HEK293T (cell line): ENCODE data around the gene CCDC136.

ENCODE experiments used
- CTCF ChIA-PET: fragments of 350-600 bp; formaldehyde crosslinking; extraction: SDS; loops from one replicate; lab custom pipeline; 2021; ENCODE audit warnings: antibody characterized with exemption, inconsistent platforms; lab: Yijun Ruan, JAX
- POLR2A ChIA-PET: fragments of 350-600 bp; formaldehyde crosslinking; extraction: SDS; loops from one replicate; lab custom pipeline; 2020; ENCODE audit warnings: antibody characterized with exemption, inconsistent platforms; lab: Yijun Ruan, JAX
- DNase-seq: peaks from one replicate; pipeline ENCODE4 v3.0.0; 2012; ENCODE audit warnings: mixed read lengths; ENCODE audit errors: extremely low spot score
- ARNT ChIP-seq: fragments of 450-650 bp; IDR thresholded peaks from 2 replicates; pipeline ENCODE4 v1.6.1; 2017; ENCODE audit warnings: mild to moderate bottlenecking
- BHLHE40 ChIP-seq: fragments of 450-650 bp; IDR thresholded peaks from 2 replicates; pipeline ENCODE4 v1.6.1; 2016; ENCODE audit warnings: mild to moderate bottlenecking, moderate library complexity, borderline replicate concordance
- CTBP1 ChIP-seq: fragments of 450-650 bp; IDR thresholded peaks from 2 replicates; pipeline ENCODE4 v1.6.1; 2016; ENCODE audit warnings: borderline replicate concordance
- ELF4 ChIP-seq: fragments of 450-650 bp; IDR thresholded peaks from 2 replicates; pipeline ENCODE4 v1.6.1; 2017; ENCODE audit warnings: antibody characterized with exemption
- FOXA1 ChIP-seq: fragments of 450-650 bp; IDR thresholded peaks from 2 replicates; pipeline ENCODE4 v1.6.1; 2016; ENCODE audit warnings: mild to moderate bottlenecking
- FOXK2 ChIP-seq: fragments of 450-650 bp; IDR thresholded peaks from 2 replicates; pipeline ENCODE4 v1.6.1; 2016; ENCODE audit warnings: mild to moderate bottlenecking
- FOXM1 ChIP-seq: fragments of 450-650 bp; IDR thresholded peaks from 2 replicates; pipeline ENCODE4 v1.6.1; 2017; ENCODE audit warnings: mild to moderate bottlenecking, borderline replicate concordance
- HDGF ChIP-seq: fragments of 450-650 bp; IDR thresholded peaks from 2 replicates; pipeline ENCODE4 v1.6.1; 2017; ENCODE audit warnings: antibody characterized with exemption, borderline replicate concordance
- L3MBTL2 ChIP-seq: fragments of 450-650 bp; conservative IDR thresholded peaks from 2 replicates; pipeline ENCODE4 v1.6.1; 2016; ENCODE audit warnings: mild to moderate bottlenecking
- LEF1 ChIP-seq: fragments of 450-650 bp; IDR thresholded peaks from 2 replicates; pipeline ENCODE4 v1.6.1; 2017; ENCODE audit warnings: mild to moderate bottlenecking, borderline replicate concordance
- NFRKB ChIP-seq: fragments of 450-650 bp; IDR thresholded peaks from 2 replicates; pipeline ENCODE4 v1.6.1; 2016; ENCODE audit warnings: mild to moderate bottlenecking, moderate library complexity
- PKNOX1 ChIP-seq: fragments of 450-650 bp; IDR thresholded peaks from 2 replicates; pipeline ENCODE4 v1.6.1; 2016
- SP1 ChIP-seq: fragments of 450-650 bp; IDR thresholded peaks from 2 replicates; pipeline ENCODE4 v1.6.1; 2017
- SUZ12 ChIP-seq: fragments of 450-650 bp; IDR thresholded peaks from 2 replicates; pipeline ENCODE4 v1.6.1; 2016; ENCODE audit warnings: mild to moderate bottlenecking
- TARDBP ChIP-seq: fragments of 450-650 bp; IDR thresholded peaks from 2 replicates; pipeline ENCODE4 v1.6.1; 2016
- ZNF384 ChIP-seq: fragments of 450-650 bp; IDR thresholded peaks from 2 replicates; pipeline ENCODE4 v1.6.1; 2016

The CCDC136 gene

GRCh38 chr7:128791121-128791971 is at the start of gene CCDC136:
CCDC136 (plus strand) TSS chr7:128791968; CDS start chr7:128792412, 444 bp downstream.
- POLR2A ChIA-PET: interaction anchor here (0.6 to 2.1 kb wide), 9 partner anchors 8 to 72 kb away, joined by 3 to 8 read pairs (median 4); partner anchors contain the start of gene ATP6V1F
- DNase-seq: peak; percentile 85
- TF ChIP-seq SP1 (no peak), FOXM1 (no peak), ZNF384 (no peak), ARNT (no peak), SUZ12 (no peak), TARDBP (no peak), FOXA1 (no peak), CTBP1 (0 out of 2 replicates have a peak, but pooled peaks have one; percentile 37)
- CTCF ChIA-PET: interaction anchor here (1.1 kb wide), 1 partner anchor 16 kb away, joined by 3 read pairs; no protein-coding TSS in a partner anchor

GRCh38 chr7:128742206-128742605 is 49.6 kb upstream of the CCDC136 start:
- TF ChIP-seq FOXK2 (no peak), SUZ12 (no peak), LEF1 (no peak), ARNT (no peak), L3MBTL2 (no peak)
- DNase-seq: no peak
- POLR2A ChIA-PET: no interaction called here
- CTCF ChIA-PET: no interaction called here

GRCh38 chr7:128743112-128743772 is 48.5 kb upstream of the CCDC136 start:
- TF ChIP-seq ZNF384: no peak
- TF ChIP-seq NFRKB: no peak
- no peak for TF ChIP-seq CTBP1
- no peak for TF ChIP-seq ELF4
- ChIA-PET POLR2A (no interaction called here), CTCF (interaction anchor here (0.7 kb wide), 1 partner anchor 138 kb away, joined by 3 read pairs; no protein-coding TSS in a partner anchor)
- no peak for DNase-seq

- CTCF ChIA-PET: no interaction called here
- TF ChIP-seq BHLHE40 (no peak), CTBP1 (no peak), NFRKB (no peak), ZNF384 (no peak), FOXA1 (no peak), PKNOX1 (no peak), ARNT (no peak), FOXK2 (no peak), SP1 (no peak), L3MBTL2 (no peak), SUZ12 (no peak)
- DNase-seq: no peak
- POLR2A ChIA-PET: no interaction called here
Observed at GRCh38 chr7:128744366-128744905, 47.3 kb upstream of the CCDC136 start.

- DNase-seq: no peak
- TF ChIP-seq LEF1 (no peak), TARDBP (no peak), PKNOX1 (no peak), ZNF384 (no peak), FOXM1 (no peak), CTBP1 (no peak), ELF4 (no peak), SUZ12 (no peak), ARNT (no peak), SP1 (no peak), FOXA1 (no peak), NFRKB (no peak), BHLHE40 (no peak), HDGF (no peak), FOXK2 (no peak), L3MBTL2 (no peak)
- ChIA-PET POLR2A (no interaction called here), CTCF (no interaction called here)
Observed at GRCh38 chr7:128745706-128746105, 46.1 kb upstream of the CCDC136 start.

GRCh38 chr7:128747327-128748079 is 44.3 kb upstream of the CCDC136 start:
- ChIA-PET POLR2A (interaction anchor here (0.6 to 2.0 kb wide), 2 partner anchors 7 to 9 kb away, joined by 4 to 8 read pairs; partner anchors contain the start of gene CALU), CTCF (interaction anchor here (0.7 kb wide), 1 partner anchor 8 kb away, joined by 3 read pairs; no protein-coding TSS in a partner anchor)
- no peak for TF ChIP-seq SUZ12
- TF ChIP-seq FOXK2: no peak
- TF ChIP-seq LEF1: no peak
- no peak for TF ChIP-seq FOXA1
- DNase-seq: no peak
